Activated CD8-positive, alpha-beta T cell treated with anti-CD3 and anti-CD28 coated beads, Interleukin-2, amount 10 ng/mL, durations not matched to agents 7 days and 5 days (primary cell): ENCODE results near the gene PSORS1C1. TPM values are rescaled to one million over a fixed set of nuclear protein-coding genes. Genes with fewer than 3 reads are reported as not detected.
"Not testable (repeated sequence)": the region's sequence is repeated elsewhere in the genome, so short reads cannot be mapped to it uniquely, and the experiment has no call there.

Source experiments
- ATAC-seq: fragments of 150-1000 bp; cut with Tn5 transposase; one replicate; pipeline ENCODE4 v1.10.0; 2021; ENCODE audit warnings: moderate library complexity
- CTCF ChIA-PET: fragments of 350-600 bp; sonication (Branson Sonifier 250); formaldehyde crosslinking; loops from one replicate; lab custom pipeline; 2021; ENCODE audit warnings: antibody characterized with exemption; lab: Charles Lee
- POLR2A ChIA-PET: fragments of 350-600 bp; sonication (Branson Sonifier 250); formaldehyde crosslinking; loops from one replicate; lab custom pipeline; 2021; ENCODE audit warnings: antibody characterized with exemption; lab: Charles Lee
- DNase-seq: peaks from one replicate; pipeline ENCODE4 v3.0.0-alpha.2; 2020
- H3K27ac Mint-ChIP-seq: one replicate; pipeline ENCODE4 v1.8.0; 2021; ENCODE audit warnings: mild to moderate bottlenecking, mixed read lengths
- H3K27me3 Mint-ChIP-seq: one replicate; pipeline ENCODE4 v1.8.0; 2021; ENCODE audit warnings: low read depth, mixed read lengths
- H3K36me3 Mint-ChIP-seq: one replicate; pipeline ENCODE4 v1.8.0; 2021; ENCODE audit warnings: low read depth, mixed read lengths
- H3K4me1 Mint-ChIP-seq: one replicate; pipeline ENCODE4 v1.8.0; 2021; ENCODE audit warnings: low read depth, mixed read lengths
- H3K4me3 Mint-ChIP-seq: one replicate; pipeline ENCODE4 v1.8.0; 2021; ENCODE audit warnings: mild to moderate bottlenecking, mixed read lengths
- H3K9me3 Mint-ChIP-seq: one replicate; pipeline ENCODE4 v1.8.0; 2022; ENCODE audit warnings: mixed read lengths; ENCODE audit not compliant: insufficient read depth
- total RNA-seq, 2 experiments: library from RNA; stranded (reverse); gene quantifications; one replicate each; pipeline ENCODE4 v1.2.3, GENCODE V29; 2021

Gene PSORS1C1, protein sequence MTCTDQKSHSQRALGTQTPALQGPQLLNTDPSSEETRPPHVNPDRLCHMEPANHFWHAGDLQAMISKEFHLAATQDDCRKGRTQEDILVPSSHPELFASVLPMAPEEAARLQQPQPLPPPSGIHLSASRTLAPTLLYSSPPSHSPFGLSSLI
- not detected for total RNA-seq

GRCh38 chr6:31114541-31114878 lies at the start of gene PSORS1C1:
PSORS1C1 (plus strand) TSS chr6:31114800; CDS start chr6:31129633, 14,833 bp downstream.
- ATAC-seq (no peak), DNase-seq (no peak)
- POLR2A ChIA-PET = no interaction called here
- Mint-ChIP-seq H3K27me3 (peaks cover 18% of the 10 kb centered on the region), H3K36me3 (no peaks in the 10 kb centered on the region), H3K27ac (no peak within 1 kb of the TSS), H3K4me1 (no peaks in the 10 kb centered on the region), H3K4me3 (no peak within 1 kb of the TSS), H3K9me3 (no peaks in the 10 kb centered on the region)
- CTCF ChIA-PET = no interaction called here

- no peaks in the 10 kb centered on the region for H3K9me3 Mint-ChIP-seq
- ChIA-PET POLR2A (no interaction called here), CTCF (no interaction called here)
- H3K4me1 Mint-ChIP-seq = no peaks in the 10 kb centered on the region
- H3K27me3 Mint-ChIP-seq = peaks cover 16% of the 10 kb centered on the region
- H3K36me3 Mint-ChIP-seq = no peaks in the 10 kb centered on the region
- no peak overlapping the region for H3K27ac Mint-ChIP-seq
- H3K4me3 Mint-ChIP-seq = no peak overlapping the region
- ATAC-seq = no peak
- DNase-seq = no peak
Observed at GRCh38 chr6:31065556-31065955, 49.0 kb upstream of the PSORS1C1 start.

DNA sequence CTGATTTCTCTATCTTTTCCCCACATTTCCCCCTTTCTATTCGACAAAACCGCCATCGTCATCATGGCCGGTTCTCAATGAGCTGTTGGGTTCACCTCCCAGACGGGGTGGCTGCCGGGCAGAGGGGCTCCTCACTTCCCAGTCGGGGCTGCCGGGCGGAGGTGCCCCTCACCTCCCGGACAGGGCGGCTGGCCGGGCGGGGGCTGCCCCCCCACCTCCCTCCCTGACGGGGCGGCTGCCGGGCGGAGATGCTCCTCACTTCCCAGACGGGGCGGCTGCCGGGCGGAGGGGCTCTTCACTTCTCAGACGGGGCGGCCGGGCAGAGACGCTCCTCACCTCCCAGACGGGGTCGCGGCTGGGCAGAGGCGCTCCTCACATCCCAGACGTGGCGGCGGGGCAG lies 47.6 kb upstream of the PSORS1C1 start:
- H3K4me3 Mint-ChIP-seq, H3K9me3 Mint-ChIP-seq, ATAC-seq, CTCF ChIA-PET, H3K4me1 Mint-ChIP-seq, H3K27ac Mint-ChIP-seq, POLR2A ChIA-PET, DNase-seq, H3K36me3 Mint-ChIP-seq: not testable (repeated sequence)
- peaks cover 20% of the 10 kb centered on the region for H3K27me3 Mint-ChIP-seq

DNA sequence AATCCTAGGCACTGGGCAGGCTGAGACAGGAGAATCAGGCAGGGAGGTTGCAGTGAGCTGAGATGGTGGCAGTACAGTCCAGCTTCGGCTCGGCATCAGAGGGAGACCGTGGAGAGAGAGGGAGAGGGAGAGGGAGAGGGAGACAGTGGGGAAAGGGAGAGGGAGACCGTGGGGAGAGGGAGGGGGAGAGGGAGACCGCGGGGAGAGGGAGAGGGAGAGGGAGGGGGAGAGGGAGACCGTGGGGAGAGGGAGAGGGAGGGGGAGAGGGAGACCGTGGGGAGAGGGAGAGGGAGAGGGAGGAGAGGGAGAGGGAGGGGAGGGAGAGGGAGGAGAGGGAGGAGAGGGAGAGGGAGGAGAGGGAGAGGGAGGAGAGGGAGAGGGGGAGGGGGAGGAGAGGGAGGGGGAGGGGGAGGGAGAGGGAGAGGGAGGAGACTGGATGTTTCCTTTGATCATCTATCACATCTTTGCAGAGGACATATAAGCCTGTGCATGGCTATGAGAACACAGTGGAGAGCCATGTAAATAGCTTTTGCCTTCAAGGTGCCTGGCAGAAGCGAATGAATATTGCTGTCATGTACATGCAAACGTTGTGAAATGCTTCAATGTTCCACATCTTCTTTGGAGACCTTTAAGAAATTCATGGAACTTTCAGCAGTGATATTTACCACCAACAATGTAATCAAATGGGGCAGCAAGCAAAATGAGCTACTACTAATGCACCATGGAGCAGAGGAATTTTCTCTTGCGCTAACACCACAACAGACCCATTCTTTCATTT lies 46.5 kb upstream of the PSORS1C1 start:
- H3K4me3 Mint-ChIP-seq, H3K9me3 Mint-ChIP-seq, POLR2A ChIA-PET, ATAC-seq, DNase-seq, H3K4me1 Mint-ChIP-seq, H3K27ac Mint-ChIP-seq, H3K36me3 Mint-ChIP-seq: not testable (repeated sequence)
- peaks cover 14% of the 10 kb centered on the region for H3K27me3 Mint-ChIP-seq
- CTCF ChIA-PET = interaction anchor here (0.7 to 3.5 kb wide), 5 partner anchors 10 to 238 kb away, joined by 3 to 56 read pairs (median 4); partner anchors contain the start of gene VARS2

DNA sequence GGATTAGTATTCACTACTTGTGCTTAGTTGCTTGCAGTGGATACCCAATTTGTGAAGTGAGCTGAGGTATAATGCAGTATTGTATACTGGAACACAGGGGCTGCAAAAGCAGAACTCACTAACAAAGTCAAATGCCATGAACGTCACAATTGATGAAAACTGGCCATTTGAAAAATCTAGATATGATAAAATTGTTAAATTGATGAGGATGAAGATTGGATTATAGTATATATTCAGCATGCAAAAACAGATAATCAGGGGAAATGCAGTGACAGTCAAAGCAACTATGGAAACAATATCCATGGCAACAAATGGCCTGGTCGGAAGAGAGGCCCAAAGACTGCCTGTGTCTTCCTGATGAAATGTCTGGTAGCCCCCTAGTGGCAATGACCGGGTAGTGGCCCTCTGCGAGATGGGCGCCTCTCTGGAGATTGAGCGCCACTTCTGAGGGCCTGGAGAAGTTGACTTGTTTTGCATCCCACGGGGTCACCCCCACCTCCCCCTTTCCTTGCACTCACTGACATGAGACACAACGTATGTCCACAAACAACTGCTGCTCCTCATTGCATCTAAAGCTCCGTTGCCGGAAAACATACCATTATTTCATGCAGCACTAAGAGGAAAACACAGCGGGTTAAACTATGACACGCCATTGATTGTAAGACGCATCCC lies 45.8 kb upstream of the PSORS1C1 start:
- Mint-ChIP-seq H3K27me3 (peaks cover 9% of the 10 kb centered on the region), H3K4me3 (no peak overlapping the region), H3K27ac (no peak overlapping the region), H3K9me3 (no peaks in the 10 kb centered on the region), H3K4me1 (no peaks in the 10 kb centered on the region), H3K36me3 (no peaks in the 10 kb centered on the region)
- DNase-seq (peak; percentile 68), ATAC-seq (peak; percentile 94)
- CTCF ChIA-PET = interaction anchor here (0.7 to 3.5 kb wide), 10 partner anchors 11 to 332 kb away, joined by 3 to 56 read pairs (median 4); partner anchors contain the start of gene VARS2
- POLR2A ChIA-PET = no interaction called here

GRCh38 chr6:31070711-31071197 lies 43.8 kb upstream of the PSORS1C1 start:
- no peaks in the 10 kb centered on the region for H3K9me3 Mint-ChIP-seq
- POLR2A ChIA-PET = interaction anchor here (0.7 kb wide), 1 partner anchor 188 kb away, joined by 3 read pairs; no protein-coding TSS in a partner anchor
- no peaks in the 10 kb centered on the region for H3K4me1 Mint-ChIP-seq
- ATAC-seq (peak; percentile 42), DNase-seq (no peak)
- H3K27ac Mint-ChIP-seq = no peak overlapping the region
- CTCF ChIA-PET = interaction anchor here (0.7 to 3.5 kb wide), 10 partner anchors 9 to 248 kb away, joined by 3 to 56 read pairs (median 4); partner anchors contain the start of gene VARS2
- H3K4me3 Mint-ChIP-seq = no peak overlapping the region
- no peaks in the 10 kb centered on the region for H3K36me3 Mint-ChIP-seq
- H3K27me3 Mint-ChIP-seq = peaks cover 9% of the 10 kb centered on the region

DNA sequence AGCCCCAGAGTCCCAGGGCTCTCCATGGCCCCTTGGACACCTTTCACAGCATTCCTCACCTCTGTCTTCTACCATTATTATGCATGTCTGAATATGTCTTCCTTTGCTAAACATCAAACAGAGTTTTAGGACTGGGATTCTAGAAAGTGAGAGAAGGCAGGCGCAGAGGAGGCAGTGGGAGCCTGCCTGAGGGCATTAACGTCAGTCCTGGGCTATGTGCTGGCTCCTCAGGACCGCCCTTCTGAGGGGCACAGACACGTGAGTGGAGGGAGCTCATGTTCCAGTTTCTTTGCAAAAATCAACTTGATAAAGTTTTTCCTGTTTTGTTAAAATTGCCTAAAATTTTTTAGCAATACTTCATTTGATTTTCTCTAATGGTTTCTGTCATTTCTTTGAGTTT lies 40.2 kb upstream of the PSORS1C1 start:
- Mint-ChIP-seq H3K27me3 (peaks cover 5% of the 10 kb centered on the region), H3K4me3 (no peak overlapping the region)

GRCh38 chr6:31075528-31075927 lies 39.1 kb upstream of the PSORS1C1 start:
- Mint-ChIP-seq H3K9me3 (no peaks in the 10 kb centered on the region), H3K4me3 (no peak overlapping the region), H3K27ac (no peak overlapping the region), H3K27me3 (peaks cover 7% of the 10 kb centered on the region), H3K4me1 (peaks cover 9% of the 10 kb centered on the region), H3K36me3 (no peaks in the 10 kb centered on the region)
- ChIA-PET CTCF (interaction anchor here (1.3 to 2.0 kb wide), 2 partner anchors 11 to 160 kb away, joined by 3 to 7 read pairs; no protein-coding TSS in a partner anchor), POLR2A (no interaction called here)
- no peak for ATAC-seq
- no peak for DNase-seq

More for the DNA sequence above, 40.2 kb upstream of the PSORS1C1 start:
- peaks cover 3% of the 10 kb centered on the region for H3K4me1 Mint-ChIP-seq
- ATAC-seq (no peak), DNase-seq (no peak)
- H3K9me3 Mint-ChIP-seq = no peaks in the 10 kb centered on the region
- no peak overlapping the region for H3K27ac Mint-ChIP-seq
- CTCF ChIA-PET = interaction anchor here (2.0 to 3.5 kb wide), 2 partner anchors 13 to 159 kb away, joined by 7 to 18 read pairs; no protein-coding TSS in a partner anchor
- POLR2A ChIA-PET = no interaction called here
- H3K36me3 Mint-ChIP-seq = no peaks in the 10 kb centered on the region

DNA sequence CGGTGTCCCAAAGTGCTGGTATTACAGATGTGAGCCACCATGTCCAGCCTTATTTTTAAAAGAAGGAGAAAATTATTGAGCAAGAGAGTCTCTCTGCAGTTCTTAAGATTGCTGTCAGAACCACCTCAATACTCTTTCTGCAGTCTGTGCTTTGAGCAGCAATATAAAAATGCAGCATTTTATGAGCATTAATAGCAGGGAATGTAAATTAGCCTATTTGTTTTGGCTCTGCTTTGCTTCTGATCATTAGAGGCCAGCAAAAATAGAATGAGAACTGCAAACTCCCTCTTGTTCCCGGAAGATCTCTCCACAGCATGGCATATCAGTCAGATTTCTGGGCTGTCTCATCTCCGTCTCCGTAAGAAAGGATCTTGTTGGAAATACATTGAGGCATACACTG lies 38.0 kb upstream of the PSORS1C1 start:
- no peak overlapping the region for H3K27ac Mint-ChIP-seq
- no peak for DNase-seq
- ChIA-PET POLR2A (no interaction called here), CTCF (interaction anchor here (0.8 to 2.0 kb wide), 4 partner anchors 10 to 161 kb away, joined by 3 to 7 read pairs (median 3); no protein-coding TSS in a partner anchor)
- peaks cover 5% of the 10 kb centered on the region for H3K27me3 Mint-ChIP-seq
- H3K4me1 Mint-ChIP-seq = peaks cover 9% of the 10 kb centered on the region
- no peak for ATAC-seq
- H3K4me3 Mint-ChIP-seq = no peak overlapping the region
- no peaks in the 10 kb centered on the region for H3K9me3 Mint-ChIP-seq
- no peaks in the 10 kb centered on the region for H3K36me3 Mint-ChIP-seq

DNA sequence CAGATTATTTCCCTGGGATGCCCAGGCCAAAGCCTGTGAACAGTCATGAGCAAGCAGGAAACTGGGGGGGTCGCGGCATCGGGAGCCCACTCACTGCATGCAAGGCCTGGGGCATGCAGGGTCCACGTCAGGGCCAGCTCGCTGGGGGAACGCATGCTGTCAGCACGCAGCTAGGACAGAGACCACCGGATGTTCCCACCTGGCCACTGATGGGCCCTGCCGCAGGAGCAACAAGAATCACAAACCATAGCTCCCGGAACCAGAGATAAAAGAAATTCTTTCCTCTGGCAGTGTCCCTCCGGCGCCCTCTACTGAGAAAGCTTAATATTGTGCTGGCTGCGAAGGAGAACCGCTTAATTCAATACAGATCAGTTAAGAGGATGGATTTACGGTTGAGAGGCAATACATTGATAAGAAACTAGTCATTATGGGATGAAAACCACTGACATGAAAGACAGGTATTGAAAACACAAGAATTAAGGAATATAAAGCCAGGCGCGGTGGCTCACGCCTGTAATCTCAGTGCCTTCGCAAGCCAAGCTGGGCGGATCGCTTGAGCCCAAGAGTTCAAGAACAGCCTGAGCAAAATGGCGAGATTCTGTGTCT lies 34.8 kb upstream of the PSORS1C1 start:
- ChIA-PET CTCF (interaction anchor here (0.6 to 6.4 kb wide), 50 partner anchors 8 to 598 kb away, joined by 3 to 97 read pairs (median 4); partner anchors contain the start of genes DDR1, GTF2H4, TCF19 and VARS2), POLR2A (interaction anchor here (1.2 kb wide), 1 partner anchor 14 kb away, joined by 4 read pairs; no protein-coding TSS in a partner anchor)
- ATAC-seq = peak; percentile 85
- DNase-seq = peak; percentile 82
- Mint-ChIP-seq H3K4me1 (peaks cover 9% of the 10 kb centered on the region), H3K9me3 (no peaks in the 10 kb centered on the region), H3K27me3 (peaks cover 6% of the 10 kb centered on the region), H3K27ac (no peak overlapping the region), H3K36me3 (no peaks in the 10 kb centered on the region), H3K4me3 (peak overlapping the region; percentile 40)

DNA sequence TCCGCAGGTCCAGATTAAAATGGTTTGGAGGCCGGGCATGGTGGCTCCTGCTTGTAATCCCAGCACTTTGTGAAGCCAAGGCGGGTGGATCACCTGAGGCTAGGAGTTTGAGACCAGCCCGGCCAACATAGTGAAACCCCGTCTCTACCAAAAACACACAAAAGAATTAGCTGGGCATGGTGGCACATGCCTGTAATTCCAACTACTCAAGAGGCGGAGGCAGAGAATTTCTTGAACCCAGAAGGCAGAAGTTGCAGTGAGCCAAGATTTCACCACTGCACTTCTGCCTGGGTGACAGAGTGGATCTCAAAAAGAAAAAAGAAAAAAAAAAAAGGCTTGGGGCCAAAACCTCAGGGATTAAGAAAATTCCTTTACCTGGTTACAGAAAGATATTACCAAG lies 32.7 kb upstream of the PSORS1C1 start:
- ChIA-PET POLR2A (no interaction called here), CTCF (interaction anchor here (1.3 to 6.4 kb wide), 2 partner anchors 167 to 252 kb away, joined by 4 to 97 read pairs; partner anchors contain the start of gene VARS2)
- Mint-ChIP-seq H3K4me1 (peaks cover 12% of the 10 kb centered on the region), H3K36me3 (no peaks in the 10 kb centered on the region), H3K4me3 (no peak overlapping the region), H3K9me3 (no peaks in the 10 kb centered on the region), H3K27me3 (peaks cover 16% of the 10 kb centered on the region), H3K27ac (no peak overlapping the region)
- DNase-seq = no peak
- ATAC-seq = no peak
